ENCODE data around the gene HAUS5. TPM values are rescaled to one million over a fixed set of nuclear protein-coding genes. Genes with fewer than 3 reads are reported as not detected.

Gene HAUS5
- total RNA-seq, 4 donors from 2014 or later = 3.5 to 11.5 (median 10.6) TPM

- DNase-seq = no peak
- Histone ChIP-seq H3K27me3 (no peaks in the 10 kb centered on the region), H3K9me3 (peaks cover 0 to 8% (median 8%) of the 10 kb centered on the region in 3 donors), H3K27ac (no peak overlapping the region), H3K4me1 (peaks cover 3 to 12% (median 8%) of the 10 kb centered on the region in 3 donors), H3K36me3 (no peaks in the 10 kb centered on the region), H3K4me3 (no peak overlapping the region)
- 81% methylated on average over 2 of the region's 2 CpGs for WGBS, 2 donors
- TF ChIP-seq POLR2A (IDR thresholded peaks at IDR 0.05) = no peak
- TF ChIP-seq CTCF (IDR thresholded peaks at IDR 0.05) = no peak
- intact Hi-C loops (cut with DNase I) = no loop called here
Observed at GRCh38 chr19:35608251-35608650, 4.3 kb upstream of the HAUS5 start.

GRCh38 chr19:35609851-35610353, 2.6 kb upstream of the HAUS5 start:
- TF ChIP-seq POLR2A (IDR thresholded peaks at IDR 0.05) (no peak), CTCF (IDR thresholded peaks at IDR 0.05) (no peak)
- Histone ChIP-seq H3K9me3 (peaks cover 0 to 8% (median 8%) of the 10 kb centered on the region in 3 donors), H3K36me3 (peaks cover 0 to 2% (median 0%) of the 10 kb centered on the region in 3 donors), H3K4me3 (no peak overlapping the region), H3K27me3 (no peaks in the 10 kb centered on the region), H3K4me1 (peaks cover 3 to 18% (median 9%) of the 10 kb centered on the region in 3 donors), H3K27ac (peak overlapping the region in 1 of 4 donors; percentile 28)
- intact Hi-C loops (cut with DNase I) = no loop called here
- no peak for DNase-seq
- 64 to 73% methylated on average over 4 to 5 of the region's 6 CpGs for whole genome bisulfite sequencing, 2 donors

DNA sequence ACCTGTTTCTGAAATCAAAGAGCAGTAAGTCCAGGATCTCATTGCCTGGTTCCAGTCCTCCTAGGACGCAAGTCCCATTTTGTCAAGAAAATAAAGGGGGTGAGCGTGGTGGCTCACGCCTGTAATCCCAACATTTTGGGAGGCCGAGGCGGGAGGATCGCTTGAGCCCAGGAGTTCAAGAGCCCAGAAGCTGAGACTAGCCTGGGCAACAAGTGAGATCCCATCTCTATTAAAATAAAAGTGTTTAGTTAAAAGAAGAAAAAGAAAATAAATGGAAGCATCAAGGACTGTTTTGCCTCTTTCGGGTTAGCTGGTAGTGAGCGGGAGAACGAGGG, 344 bp upstream of the HAUS5 start:
- Histone ChIP-seq H3K9me3 (peaks cover 0 to 8% (median 5%) of the 10 kb centered on the region in 3 donors), H3K27me3 (no peaks in the 10 kb centered on the region), H3K4me3 (peak overlapping the region; percentile 69 to 85 (median 70)), H3K27ac (peak overlapping the region; percentile 60 to 86 (median 79)), H3K4me1 (peaks cover 3 to 18% (median 9%) of the 10 kb centered on the region in 3 donors), H3K36me3 (peaks cover 0 to 24% (median 5%) of the 10 kb centered on the region in 3 donors)
- intact Hi-C loops (cut with DNase I) = no loop called here
- 23 to 31% methylated on average over 7 to 9 of the region's 9 CpGs for WGBS, 2 donors
- no peak for DNase-seq
- TF ChIP-seq POLR2A (IDR thresholded peaks at IDR 0.05) = no peak

GRCh38 chr19:35613574-35613973, 1.0 kb downstream of the HAUS5 start:
- DNase-seq = no peak
- Histone ChIP-seq H3K27ac (no peak overlapping the region), H3K36me3 (peaks cover 0 to 38% (median 5%) of the 10 kb centered on the region in 3 donors), H3K4me3 (no peak overlapping the region), H3K9me3 (no peaks in the 10 kb centered on the region), H3K27me3 (no peaks in the 10 kb centered on the region), H3K4me1 (peaks cover 3 to 18% (median 9%) of the 10 kb centered on the region in 3 donors)
- 75 to 83% methylated on average over 1 of the region's 1 CpG for WGBS, 2 donors
- no peak for TF ChIP-seq CTCF (IDR thresholded peaks at IDR 0.05)
- no peak for TF ChIP-seq POLR2A (IDR thresholded peaks at IDR 0.05)
- intact Hi-C loops (cut with DNase I) = no loop called here

DNA sequence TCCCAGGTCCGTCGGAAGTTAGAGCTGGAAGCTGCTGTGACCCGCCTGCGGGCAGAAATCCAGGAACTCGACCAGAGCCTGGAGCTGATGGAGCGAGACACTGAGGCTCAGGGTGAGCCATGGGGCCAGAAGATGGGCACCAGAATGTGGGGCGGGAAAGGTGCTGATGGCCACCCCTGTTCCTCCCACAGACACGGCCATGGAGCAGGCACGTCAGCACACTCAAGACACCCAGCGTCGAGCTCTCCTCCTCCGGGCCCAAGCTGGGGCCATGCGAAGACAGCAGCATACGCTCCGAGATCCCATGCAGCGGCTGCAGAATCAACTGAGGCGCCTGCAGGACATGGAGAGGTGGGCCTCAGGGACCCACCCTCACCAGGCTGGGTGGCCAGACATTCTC, 2.5 kb downstream of the HAUS5 start:
- Histone ChIP-seq H3K4me3 (no peak overlapping the region), H3K36me3 (peaks cover 0 to 50% (median 5%) of the 10 kb centered on the region in 3 donors), H3K27ac (no peak overlapping the region), H3K4me1 (peaks cover 3 to 18% (median 9%) of the 10 kb centered on the region in 3 donors), H3K27me3 (no peaks in the 10 kb centered on the region), H3K9me3 (no peaks in the 10 kb centered on the region)
- DNase-seq = no peak
- intact Hi-C loops (cut with DNase I) = no loop called here
- TF ChIP-seq POLR2A (IDR thresholded peaks at IDR 0.05) (no peak), CTCF (IDR thresholded peaks at IDR 0.05) (no peak)
- WGBS, 2 donors = 98% methylated on average over 14 of the region's 17 CpGs; no CpG with 5 or more reads in 1 of the 2 donors
